Fibroblast of the conjunctiva (primary cell): ENCODE data around the gene RPL28.

Experiments
- DNase-seq: peaks from one replicate; pipeline ENCODE4 v3.0.0-alpha.2; 2010; ENCODE audit warnings: low read depth

The RPL28 gene

GRCh38 chr19:55353803-55354697, 31.7 kb upstream of the RPL28 start:
- peak; percentile 26 for DNase-seq

GRCh38 chr19:55354698-55355212, 31.0 kb upstream of the RPL28 start, which contains the start of gene COX6B2:
Gene COX6B2, minus strand, starts transcription at chr19:55354719. Its CDS starts 198 bp downstream, at chr19:55354521.
- no peak for DNase-seq

GRCh38 chr19:55355213-55355821, 30.4 kb upstream of the RPL28 start:
- DNase-seq = no peak

GRCh38 chr19:55358493-55358892, 27.2 kb upstream of the RPL28 start:
- DNase-seq = no peak

- DNase-seq = no peak
Observed at GRCh38 chr19:55358943-55359908, 26.5 kb upstream of the RPL28 start.

GRCh38 chr19:55360902-55361301, 24.8 kb upstream of the RPL28 start:
- DNase-seq = no peak

GRCh38 chr19:55362174-55362989, 23.4 kb upstream of the RPL28 start:
- no peak for DNase-seq

GRCh38 chr19:55362990-55363716, 22.6 kb upstream of the RPL28 start, which contains the start of gene GARIN5B:
Gene GARIN5B, minus strand, starts transcription at chr19:55363260. Its CDS starts 194 bp downstream, at chr19:55363066.
- no peak for DNase-seq

- no peak for DNase-seq
Observed at GRCh38 chr19:55365245-55365644, 20.5 kb upstream of the RPL28 start.

- DNase-seq = no peak
Observed at GRCh38 chr19:55365964-55366363, 19.8 kb upstream of the RPL28 start.

- DNase-seq = no peak
Observed at GRCh38 chr19:55366790-55367189, 18.9 kb upstream of the RPL28 start.

GRCh38 chr19:55368106-55368505, 17.6 kb upstream of the RPL28 start:
- no peak for DNase-seq

- no peak for DNase-seq
Observed at GRCh38 chr19:55368701-55369563, 16.8 kb upstream of the RPL28 start.

- DNase-seq = no peak
Observed at GRCh38 chr19:55369653-55370304, 16.0 kb upstream of the RPL28 start.

- DNase-seq = no peak
Observed at GRCh38 chr19:55370305-55370988, 15.3 kb upstream of the RPL28 start, which contains the start of gene IL11. Gene IL11, minus strand, starts transcription at chr19:55370463. Its CDS starts 153 bp downstream, at chr19:55370310.

GRCh38 chr19:55372316-55373081, 13.2 kb upstream of the RPL28 start:
- DNase-seq = no peak

GRCh38 chr19:55373306-55373992, 12.3 kb upstream of the RPL28 start:
- no peak for DNase-seq
